HCT116 (cell line): ENCODE measurements around the gene RPRD1B.

ENCODE experiments used
- ATF3 ChIP-seq: IDR thresholded peaks from 2 replicates; pipeline ENCODE4 v1.6.1; 2012
- CEBPB ChIP-seq: IDR thresholded peaks from 2 replicates; pipeline ENCODE4 v1.6.1; 2012; ENCODE audit warnings: low read depth
- CTCF ChIP-seq, 3 experiments: fragments of 200-600 bp in 1 of 3; sonication (generic) in 1 of 3; IDR thresholded peaks in 2 of 3; conservative IDR thresholded peaks in 1 of 3; 2 replicates each; pipeline ENCODE4 v1.5.1; 2012 to 2017; ENCODE audit warnings: low read depth in 2 of 3, low read length in 2 of 3, antibody characterized with exemption in 1 of 3, borderline replicate concordance in 1 of 3, control low read depth in 1 of 3, mild to moderate bottlenecking in 1 of 3, mixed read lengths in 1 of 3, mixed run types in 1 of 3, moderate library complexity in 1 of 3; ENCODE audit not compliant: insufficient read depth in 1 of 3
- ELF1 ChIP-seq: IDR thresholded peaks from 2 replicates; pipeline ENCODE4 v1.6.1; 2012; ENCODE audit warnings: low read depth, borderline replicate concordance
- EZH2phosphoT487 ChIP-seq: fragments of 200-600 bp; IDR thresholded peaks from 2 replicates; pipeline ENCODE4 v1.6.1; 2018; ENCODE audit warnings: antibody characterized with exemption, borderline replicate concordance
- JUND ChIP-seq: IDR thresholded peaks from 2 replicates; pipeline ENCODE4 v1.6.1; 2012
- POLR2A ChIP-seq: IDR thresholded peaks from 2 replicates; pipeline ENCODE4 v1.7.0; 2011; ENCODE audit warnings: borderline replicate concordance; ENCODE audit not compliant: insufficient read depth, insufficient read length; ENCODE audit errors: extremely low read depth
- RAD21 ChIP-seq: IDR thresholded peaks from 2 replicates; pipeline ENCODE4 v1.6.1; 2012; ENCODE audit warnings: low read depth, mild to moderate bottlenecking
- REST ChIP-seq: IDR thresholded peaks from 2 replicates; pipeline ENCODE4 v1.6.1; 2012; ENCODE audit warnings: low read depth
- SIN3A ChIP-seq: IDR thresholded peaks from 2 replicates; pipeline ENCODE4 v1.6.1; 2012; ENCODE audit warnings: low read depth
- ZBTB33 ChIP-seq: IDR thresholded peaks from 2 replicates; pipeline ENCODE4 v1.6.1; 2011; ENCODE audit warnings: mild to moderate bottlenecking, low read length, moderate library complexity; ENCODE audit not compliant: insufficient replicate concordance; ENCODE audit errors: extremely low read depth
- ZNF274 ChIP-seq: fragments of 200-500 bp; sonication (Bioruptor generic); IDR thresholded peaks from 2 replicates; pipeline ENCODE4 v1.6.1; 2014; ENCODE audit warnings: mild to moderate bottlenecking, low read depth, low read length, inconsistent platforms

DNA sequence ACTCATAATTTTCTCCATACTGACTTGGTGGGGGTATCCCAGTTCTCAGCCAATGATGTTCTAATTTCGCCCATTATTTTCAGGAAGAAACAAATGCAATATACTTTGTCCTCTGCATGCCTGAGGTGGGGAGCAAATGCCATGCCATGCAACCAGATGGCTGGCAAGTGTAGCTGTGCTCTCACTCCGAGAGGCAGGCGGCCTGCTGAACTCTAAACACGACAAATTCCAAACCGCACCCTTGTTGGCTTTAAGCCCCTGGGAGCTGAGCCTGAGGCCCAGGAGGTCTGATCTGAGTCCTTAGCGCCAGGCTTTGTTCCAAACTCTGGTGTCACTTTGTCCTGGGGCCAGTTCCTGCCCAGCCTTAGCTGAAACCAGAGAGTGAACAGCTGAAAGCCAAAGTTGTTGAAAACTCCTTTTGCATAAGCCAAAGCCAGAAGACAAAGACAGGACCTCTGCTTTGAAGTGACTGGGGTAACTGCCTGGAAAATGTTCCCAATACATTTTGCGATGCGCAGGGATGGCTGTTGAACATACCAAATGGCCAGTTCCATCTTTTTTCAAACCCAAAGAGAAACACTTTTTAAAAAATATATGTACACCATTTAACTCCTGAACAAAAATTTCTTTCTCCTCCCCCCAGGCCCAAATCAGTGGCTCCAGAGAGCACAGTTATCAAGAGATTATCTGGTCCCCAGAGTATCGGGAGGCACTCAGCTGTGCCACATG, 46.5 kb upstream of the RPRD1B start:
- TF ChIP-seq ATF3: no peak
- no peak for TF ChIP-seq POLR2A
- TF ChIP-seq ELF1: no peak
- TF ChIP-seq CTCF (IDR thresholded peaks at IDR 0.05 in 2 of 3, conservative IDR thresholded peaks at IDR 0.05 in 1 of 3; ENCODE audit: borderline replicate concordance in 1 of 3, insufficient read depth in 1 of 3, low read depth in 2 of 3, low read length in 2 of 3): no peak
- no peak for TF ChIP-seq ZNF274
- TF ChIP-seq JUND: no peak
- TF ChIP-seq EZH2phosphoT487: no peak
- TF ChIP-seq RAD21: no peak
- no peak for TF ChIP-seq REST
- TF ChIP-seq CEBPB: no peak
- TF ChIP-seq SIN3A: no peak
- no peak for TF ChIP-seq ZBTB33
